Measurements from ENCODE around the gene AHRR.

Gene AHRR

DNA sequence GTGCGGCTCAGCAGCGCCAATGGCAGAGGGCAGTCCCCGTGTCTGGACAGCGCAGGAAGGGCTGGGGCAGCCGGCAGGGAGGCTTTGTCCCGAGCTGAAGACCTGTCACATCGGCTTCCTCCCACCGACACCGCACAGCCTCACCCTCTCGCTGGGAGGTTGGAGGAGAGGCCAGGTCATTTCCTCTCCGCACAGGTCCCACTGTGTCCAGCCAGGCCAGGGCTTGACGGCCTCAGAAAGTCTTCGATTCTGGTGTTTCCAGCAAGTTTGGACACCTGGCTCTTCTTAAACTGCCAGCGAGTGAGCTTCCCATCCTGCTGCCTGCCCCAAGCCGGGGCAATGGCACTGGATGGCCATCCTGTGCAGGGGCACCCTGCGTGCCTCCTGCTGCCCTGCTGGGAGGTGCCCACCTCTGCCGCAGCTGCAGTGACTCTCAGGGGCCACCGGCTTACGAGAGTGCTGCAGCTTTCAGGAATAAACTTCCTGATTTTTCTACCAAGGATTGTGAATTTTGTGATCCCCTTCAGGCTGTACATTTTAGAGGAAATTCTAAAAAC lies 33.9 kb downstream of the AHRR start:
- ChIA-PET POLR2A (interaction anchor here (0.6 kb wide), 1 partner anchor 121 kb away, joined by 4 read pairs; no protein-coding TSS in a partner anchor), CTCF (interaction anchor here (1.0 to 3.2 kb wide), 5 partner anchors 9 to 91 kb away, joined by 3 to 13 read pairs (median 4); no protein-coding TSS in a partner anchor)
- peak; percentile 14 for DNase-seq (ENCODE audit: extremely low spot score)
- TF ChIP-seq CTCF (IDR thresholded peaks at IDR 0.05; ENCODE audit: control extremely low read depth, extremely low read depth, low read depth, missing control alignments), result no peak

DNA sequence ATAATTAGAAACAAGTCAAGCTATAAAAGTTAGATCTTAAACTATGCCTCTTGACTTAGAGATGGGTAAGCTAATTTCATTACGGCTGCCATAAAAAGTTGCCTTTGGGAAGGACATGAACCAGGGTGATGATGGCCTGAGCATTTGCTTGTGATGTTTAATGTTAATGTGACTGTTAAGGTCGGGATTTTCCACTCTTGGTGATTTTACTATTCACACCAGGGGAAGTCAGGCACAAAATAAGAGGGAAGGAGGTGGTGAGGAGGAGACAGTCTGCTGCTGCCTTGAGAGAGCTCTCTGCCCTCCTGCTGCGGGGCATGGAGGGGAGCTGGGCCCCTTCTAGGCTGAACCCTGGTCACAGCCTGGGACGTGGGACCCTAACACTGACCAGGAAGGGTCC lies 34.4 kb downstream of the AHRR start:
- TF ChIP-seq CTCF (IDR thresholded peaks at IDR 0.05; ENCODE audit: control extremely low read depth, extremely low read depth, low read depth, missing control alignments), result no peak
- CTCF ChIA-PET, result interaction anchor here (1.0 to 3.2 kb wide), 5 partner anchors 10 to 91 kb away, joined by 3 to 13 read pairs (median 4); no protein-coding TSS in a partner anchor
- POLR2A ChIA-PET, result interaction anchor here (0.6 kb wide), 1 partner anchor 122 kb away, joined by 4 read pairs; no protein-coding TSS in a partner anchor
- DNase-seq (ENCODE audit: extremely low spot score), result peak; percentile 19

DNA sequence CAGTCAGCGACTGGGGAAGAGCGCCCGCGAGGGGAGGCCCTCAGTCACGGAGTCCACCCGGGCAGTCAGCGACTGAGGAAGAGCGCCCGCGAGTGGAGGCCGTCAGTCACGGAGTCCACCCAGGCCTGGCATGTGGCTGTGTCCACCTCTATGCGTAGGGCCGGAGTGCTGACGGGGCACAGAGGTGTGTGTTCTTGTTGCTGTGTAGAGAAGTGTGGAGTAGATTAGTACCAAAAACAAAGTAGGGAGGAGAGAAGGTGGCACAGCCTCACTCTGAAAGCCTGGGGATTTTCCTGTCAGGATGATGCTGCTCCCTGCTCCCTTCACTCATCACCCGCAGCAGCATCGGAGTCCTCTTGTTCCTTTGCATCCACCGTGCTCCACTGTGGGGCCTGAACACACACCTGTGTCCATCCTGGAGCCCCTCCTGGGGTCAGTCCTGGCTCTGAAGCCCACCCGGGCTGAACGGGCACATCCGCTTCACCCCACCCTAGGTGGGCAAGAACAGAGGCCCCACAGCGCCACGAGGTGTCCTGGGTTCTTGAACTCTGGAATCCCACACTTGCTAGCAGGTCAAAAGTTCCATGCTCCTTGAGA lies 37.9 kb downstream of the AHRR start:
- DNase-seq (ENCODE audit: extremely low spot score), result no peak
- ChIA-PET POLR2A (no interaction called here), CTCF (interaction anchor here (1.0 to 1.3 kb wide), 2 partner anchors 8 to 9 kb away, joined by 3 to 4 read pairs; no protein-coding TSS in a partner anchor)
- TF ChIP-seq CTCF (IDR thresholded peaks at IDR 0.05; ENCODE audit: control extremely low read depth, extremely low read depth, low read depth, missing control alignments), result no peak

- peak; percentile 10 for DNase-seq (ENCODE audit: extremely low spot score)
- ChIA-PET POLR2A (no interaction called here), CTCF (interaction anchor here (1.0 to 1.3 kb wide), 2 partner anchors 9 to 10 kb away, joined by 3 to 4 read pairs; no protein-coding TSS in a partner anchor)
- no peak for TF ChIP-seq CTCF (IDR thresholded peaks at IDR 0.05; ENCODE audit: control extremely low read depth, extremely low read depth, low read depth, missing control alignments)
These were observed 38.9 kb downstream of the AHRR start for GRCh38 chr5:360257-361027.

GRCh38 chr5:362189-362588 lies 40.7 kb downstream of the AHRR start:
- no peak for TF ChIP-seq CTCF (IDR thresholded peaks at IDR 0.05; ENCODE audit: control extremely low read depth, extremely low read depth, low read depth, missing control alignments)
- DNase-seq (ENCODE audit: extremely low spot score), result no peak
- POLR2A ChIA-PET, result no interaction called here
- CTCF ChIA-PET, result interaction anchor here (3.4 kb wide), 1 partner anchor 9 kb away, joined by 9 read pairs; no protein-coding TSS in a partner anchor

DNA sequence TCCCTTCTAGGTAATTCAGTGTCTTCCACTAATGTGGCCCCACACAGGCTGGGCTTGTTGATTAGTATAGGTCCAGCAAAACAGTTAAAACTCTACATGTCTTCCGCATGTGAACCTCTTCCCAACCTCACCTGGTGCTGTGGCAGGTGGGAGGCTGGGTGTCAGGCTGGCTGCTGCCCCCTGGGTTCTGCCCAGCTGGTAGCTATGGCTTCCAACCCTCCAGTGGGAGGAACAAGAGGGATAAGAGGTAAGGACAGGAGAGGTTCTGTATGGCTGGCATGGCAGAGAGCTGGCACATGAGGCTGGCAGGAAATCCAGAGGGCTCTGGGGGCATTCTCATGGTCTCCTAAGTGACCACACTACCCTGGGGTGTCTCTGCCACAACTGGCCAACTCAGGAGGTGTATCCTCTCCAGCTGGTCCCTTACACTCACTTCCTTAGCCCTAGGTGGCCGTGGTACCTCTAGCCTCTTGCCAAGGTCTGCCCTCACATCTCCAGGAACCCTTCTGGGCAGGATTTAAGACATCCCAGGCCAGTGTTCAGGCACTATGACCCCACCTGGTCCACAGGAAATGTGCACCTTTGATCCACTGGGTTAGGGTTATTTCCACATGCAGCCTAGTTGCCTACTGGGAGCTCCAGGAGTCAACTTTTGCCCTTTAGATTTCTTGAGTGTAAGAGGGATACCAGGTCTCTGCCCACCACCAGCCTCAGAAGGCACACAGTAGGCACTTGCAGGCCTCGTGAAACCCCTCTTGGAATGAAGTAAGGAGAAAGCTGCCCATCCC lies 41.7 kb downstream of the AHRR start:
- CTCF ChIA-PET, result interaction anchor here (0.8 to 3.4 kb wide), 5 partner anchors 10 to 68 kb away, joined by 3 to 9 read pairs (median 5); no protein-coding TSS in a partner anchor
- DNase-seq (ENCODE audit: extremely low spot score), result no peak
- TF ChIP-seq CTCF (IDR thresholded peaks at IDR 0.05; ENCODE audit: control extremely low read depth, extremely low read depth, low read depth, missing control alignments), result no peak
- POLR2A ChIA-PET, result no interaction called here

All from GM10248 (cell line).